HCT116 (cell line): ENCODE measurements around the gene FOXC2. TPM values are rescaled to one million over a fixed set of nuclear protein-coding genes. Genes with fewer than 3 reads are reported as not detected.

ENCODE experiments used
- ATAC-seq: fragments of 200-7000 bp; cut with Tn5 transposase; 2 replicates; pipeline ENCODE4 v1.9.1; 2020; ENCODE audit warnings: mild to moderate bottlenecking, moderate library complexity
- BruUV-seq: library from RNA; stranded (reverse); fragments of 400-500 nt; replicated peaks from 2 replicates; lab custom pipeline; 2021; lab: Mats Ljungman, UMichigan
- CTCF ChIA-PET: fragments of 300-600 bp; sonication (Branson Sonifier 250); formaldehyde crosslinking; loops from one replicate; lab custom pipeline; 2021; ENCODE audit warnings: antibody characterized with exemption; lab: Charles Lee
- POLR2A ChIA-PET: fragments of 300-600, 350-600 bp; sonication (Branson Sonifier 250); formaldehyde crosslinking; loops from one replicate; lab custom pipeline; 2021; ENCODE audit warnings: antibody characterized with exemption; lab: Charles Lee
- RAD21 ChIA-PET, 2 experiments: fragments of 300-600 bp; sonication (Branson Sonifier 250); formaldehyde crosslinking; loops; one replicate each; lab custom pipeline; 2023; ENCODE audit warnings: low total read pairs in 2 of 2; ENCODE audit not compliant: uncharacterized antibody in 2 of 2, unreplicated experiment in 2 of 2, low non-redundant PET in 1 of 2; lab: Charles Lee
- DNase-seq: peaks from one replicate; pipeline ENCODE4 v3.0.0-alpha.2; 2010; ENCODE audit warnings: low read depth, low spot score
- H2AFZ ChIP-seq: fragments of 200-600 bp; shearing (Covaris generic), sonication (generic); 2 replicates; pipeline ENCODE4 v1.6.1; 2017; ENCODE audit warnings: low read depth, mixed run types, mixed read lengths, antibody characterized with exemption, low read length; ENCODE audit not compliant: poor library complexity, severe bottlenecking
- H3K27ac ChIP-seq: 2 replicates; pipeline ENCODE4 v1.5.1; 2012; ENCODE audit warnings: low read depth, low read length
- H3K27me3 ChIP-seq: fragments of 200-600 bp; sonication (generic); 2 replicates; pipeline ENCODE4 v1.6.1; 2016; ENCODE audit warnings: mixed run types, low read length, mixed read lengths; ENCODE audit not compliant: insufficient read depth
- H3K36me3 ChIP-seq, 2 experiments: fragments of 200-500 bp in 1 of 2; fragments of 200-600 bp in 1 of 2; sonication (Bioruptor generic) in 1 of 2; sonication (generic) in 1 of 2; 2 replicates each; pipeline versions ENCODE4 v1.5.1 to v1.6.1; 2014 to 2016; ENCODE audit warnings: low read length in 2 of 2, inconsistent platforms in 1 of 2, mixed read lengths in 1 of 2, mixed run types in 1 of 2; ENCODE audit not compliant: insufficient read depth in 2 of 2, control insufficient read depth in 1 of 2
- H3K4me1 ChIP-seq, 2 experiments: fragments of 200-600 bp in 1 of 2; sonication (generic) in 1 of 2; 2 replicates each; pipeline versions ENCODE4 v1.5.1 to v1.6.1; 2012 to 2017; ENCODE audit warnings: low read length in 2 of 2, inconsistent platforms in 1 of 2, mild to moderate bottlenecking in 1 of 2, mixed read lengths in 1 of 2, mixed run types in 1 of 2, moderate library complexity in 1 of 2; ENCODE audit not compliant: insufficient read depth in 2 of 2, control insufficient read depth in 1 of 2
- H3K4me2 ChIP-seq: fragments of 200-600 bp; sonication (generic); 2 replicates; pipeline ENCODE4 v1.6.1; 2017; ENCODE audit warnings: mixed run types, low read length, mixed read lengths
- H3K4me3 ChIP-seq, 2 experiments: fragments of 200-600 bp in 1 of 2; sonication (generic) in 1 of 2; replicated peaks in 1 of 2; 2 replicates each; pipeline ENCODE4 v1.5.1; 2011 to 2016; ENCODE audit warnings: low read length in 2 of 2, control low read depth in 1 of 2, low read depth in 1 of 2, mild to moderate bottlenecking in 1 of 2, mixed read lengths in 1 of 2, mixed run types in 1 of 2
- H3K79me2 ChIP-seq: fragments of 200-600 bp; sonication (generic); 2 replicates; pipeline ENCODE4 v1.6.1; 2017; ENCODE audit warnings: mild to moderate bottlenecking, mixed run types, low read length, moderate library complexity, mixed read lengths; ENCODE audit not compliant: insufficient read depth
- H3K9ac ChIP-seq: fragments of 200-600 bp; sonication (generic); 2 replicates; pipeline ENCODE4 v1.6.1; 2016; ENCODE audit warnings: low read length, mixed read lengths
- H3K9me2 ChIP-seq: fragments of 200-600 bp; sonication (generic), shearing (Covaris generic); 2 replicates; pipeline ENCODE4 v1.6.1; 2017; ENCODE audit warnings: mixed run types, mild to moderate bottlenecking, moderate library complexity; ENCODE audit not compliant: insufficient read depth
- H3K9me3 ChIP-seq, 2 experiments: fragments of 200-500 bp in 1 of 2; fragments of 200-600 bp in 1 of 2; sonication (Bioruptor generic) in 1 of 2; sonication (generic) in 1 of 2; 2 replicates each; pipeline ENCODE4 v1.6.1; 2014 to 2017; ENCODE audit warnings: low read length in 2 of 2, mixed read lengths in 2 of 2, inconsistent platforms in 1 of 2, low read depth in 1 of 2, mild to moderate bottlenecking in 1 of 2, mixed run types in 1 of 2, moderate library complexity in 1 of 2; ENCODE audit not compliant: control insufficient read depth in 1 of 2, insufficient read depth in 1 of 2
- H4K20me1 ChIP-seq: fragments of 200-600 bp; sonication (generic), shearing (Covaris generic); 2 replicates; pipeline ENCODE4 v1.6.1; 2017; ENCODE audit warnings: mixed run types, mild to moderate bottlenecking, moderate library complexity; ENCODE audit not compliant: insufficient read depth
- ATF3 ChIP-seq: IDR thresholded peaks from 2 replicates; pipeline ENCODE4 v1.6.1; 2012
- CBX3 ChIP-seq: IDR thresholded peaks from 2 replicates; pipeline ENCODE4 v1.6.1; 2012; ENCODE audit warnings: low read depth
- CEBPB ChIP-seq: IDR thresholded peaks from 2 replicates; pipeline ENCODE4 v1.6.1; 2012; ENCODE audit warnings: low read depth
- CTCF ChIP-seq, 3 experiments: fragments of 200-600 bp in 1 of 3; sonication (generic) in 1 of 3; IDR thresholded peaks in 2 of 3; conservative IDR thresholded peaks in 1 of 3; 2 replicates each; pipeline ENCODE4 v1.5.1; 2012 to 2017; ENCODE audit warnings: low read depth in 2 of 3, low read length in 2 of 3, antibody characterized with exemption in 1 of 3, borderline replicate concordance in 1 of 3, control low read depth in 1 of 3, mild to moderate bottlenecking in 1 of 3, mixed read lengths in 1 of 3, mixed run types in 1 of 3, moderate library complexity in 1 of 3; ENCODE audit not compliant: insufficient read depth in 1 of 3
- EGR1 ChIP-seq: IDR thresholded peaks from 2 replicates; pipeline ENCODE4 v1.6.1; 2012; ENCODE audit warnings: low read depth
- ELF1 ChIP-seq: IDR thresholded peaks from 2 replicates; pipeline ENCODE4 v1.6.1; 2012; ENCODE audit warnings: low read depth, borderline replicate concordance
- EZH2 ChIP-seq: fragments of 200-600 bp; sonication (generic); IDR thresholded peaks from 2 replicates; pipeline ENCODE4 v1.6.1; 2017; ENCODE audit warnings: antibody characterized with exemption, mixed run types
- EZH2phosphoT487 ChIP-seq: fragments of 200-600 bp; IDR thresholded peaks from 2 replicates; pipeline ENCODE4 v1.6.1; 2018; ENCODE audit warnings: antibody characterized with exemption, borderline replicate concordance
- JUND ChIP-seq: IDR thresholded peaks from 2 replicates; pipeline ENCODE4 v1.6.1; 2012
- POLR2A ChIP-seq: IDR thresholded peaks from 2 replicates; pipeline ENCODE4 v1.7.0; 2011; ENCODE audit warnings: borderline replicate concordance; ENCODE audit not compliant: insufficient read depth, insufficient read length; ENCODE audit errors: extremely low read depth
- POLR2AphosphoS5 ChIP-seq: IDR thresholded peaks from 2 replicates; pipeline ENCODE4 v1.6.1; 2011; ENCODE audit warnings: mild to moderate bottlenecking, low read depth, low read length, moderate library complexity
- SIN3A ChIP-seq: IDR thresholded peaks from 2 replicates; pipeline ENCODE4 v1.6.1; 2012; ENCODE audit warnings: low read depth
- SP1 ChIP-seq: IDR thresholded peaks from 2 replicates; pipeline ENCODE4 v1.6.1; 2012; ENCODE audit warnings: low read depth
- TCF7L2 ChIP-seq: IDR thresholded peaks from 2 replicates; pipeline ENCODE4 v1.7.0; 2011; ENCODE audit warnings: borderline replicate concordance, inconsistent platforms; ENCODE audit not compliant: insufficient read depth, insufficient read length; ENCODE audit errors: extremely low read depth
- YY1 ChIP-seq: IDR thresholded peaks from 2 replicates; pipeline ENCODE4 v1.6.1; 2011; ENCODE audit warnings: low read length, low read depth, moderate library complexity, mild to moderate bottlenecking; ENCODE audit not compliant: insufficient replicate concordance; ENCODE audit errors: extremely low read depth
- ZBTB33 ChIP-seq: IDR thresholded peaks from 2 replicates; pipeline ENCODE4 v1.6.1; 2011; ENCODE audit warnings: mild to moderate bottlenecking, low read length, moderate library complexity; ENCODE audit not compliant: insufficient replicate concordance; ENCODE audit errors: extremely low read depth
- ZFX ChIP-seq: fragments of 450-650 bp; IDR thresholded peaks from 2 replicates; pipeline ENCODE4 v1.6.1; 2017
- intact Hi-C: fragments of 100-400 bp; cut with micrococcal nuclease; formaldehyde crosslinking; loops from 2 replicates; pipeline ENCODE4 v1.10.0; 2022
- total RNA-seq: library from RNA; stranded (reverse); gene quantifications from one replicate; pipeline ENCODE4 v1.2.1, GENCODE V29; 2021; ENCODE audit not compliant: unreplicated experiment
- TF ChIP-seq, protein P1 (sequence below): IDR thresholded peaks from 2 replicates; pipeline ENCODE4 v1.6.1; 2012

Gene FOXC2
- total RNA-seq, 1 experiment from 2014 or later = 0.22 TPM

DNA sequence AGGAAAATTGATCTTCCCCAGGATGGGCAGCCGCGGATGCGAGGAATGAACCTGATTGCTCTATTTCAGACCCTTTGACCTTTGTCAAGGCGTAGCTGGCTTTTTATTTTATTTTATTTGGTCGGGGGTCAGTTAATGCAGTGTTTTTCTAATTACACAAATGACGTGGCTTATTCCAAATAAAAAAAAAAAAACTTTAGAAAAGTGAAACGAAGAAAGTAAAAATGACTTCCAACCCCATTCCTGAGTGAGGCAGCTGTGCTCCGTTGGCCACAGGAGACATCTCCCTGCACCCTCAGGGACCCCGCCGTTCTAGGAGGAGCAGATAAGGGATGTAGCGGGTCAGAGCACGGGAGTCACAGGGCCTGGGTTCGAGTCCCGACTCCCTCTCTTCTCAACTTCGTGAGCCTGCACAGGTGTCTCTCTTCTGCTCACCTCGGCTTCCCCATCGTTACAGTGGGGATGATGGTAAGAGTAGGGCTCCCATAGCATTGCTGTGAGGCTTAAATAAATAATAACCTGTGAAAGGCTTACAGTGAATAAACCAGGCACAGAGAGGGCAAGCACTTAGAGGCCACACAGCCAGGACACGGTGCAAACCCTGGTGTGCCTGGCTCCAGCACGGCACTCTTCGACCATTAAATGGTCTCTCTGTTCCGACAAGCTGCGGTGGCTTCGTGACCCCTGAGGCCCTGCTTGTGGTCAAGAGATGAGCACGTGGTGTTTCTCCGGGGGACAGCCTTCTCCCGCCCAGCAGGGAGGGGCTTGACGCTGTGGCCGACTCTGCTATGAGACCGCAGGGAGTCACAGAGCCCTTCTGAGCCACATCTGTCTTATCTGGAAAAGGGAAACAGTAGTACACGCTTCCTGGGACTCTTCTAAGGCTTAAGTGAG lies 46.1 kb upstream of the FOXC2 start:
- no TSS peak for BruUV-seq
- H3K79me2 ChIP-seq = no peaks in the 10 kb centered on the region
- no peak for DNase-seq
- H3K9me2 ChIP-seq = no peaks in the 10 kb centered on the region
- ATAC-seq = no peak
- no peak overlapping the region for H3K27ac ChIP-seq
- H3K9me3 ChIP-seq = no peaks in the 10 kb centered on the region
- no peaks in the 10 kb centered on the region for H3K36me3 ChIP-seq
- peaks cover 4 to 13% of the 10 kb centered on the region in 2 experiments; a peak in 3 of 4 replicates for H3K4me1 ChIP-seq
- intact Hi-C loops = loop anchor here (1.0 to 2.0 kb wide), 3 partner anchors 362 to 476 kb away; no protein-coding TSS in a partner anchor
- no peak overlapping the region for H2AFZ ChIP-seq
- TF ChIP-seq ELF1 (no peak), EZH2 (no peak), EGR1 (no peak), YY1 (no peak), CTCF (IDR thresholded peaks at IDR 0.05 in 2 of 3, conservative IDR thresholded peaks at IDR 0.05 in 1 of 3; ENCODE audit: borderline replicate concordance in 1 of 3, insufficient read depth in 1 of 3, low read depth in 2 of 3, low read length in 2 of 3) (no peak), EZH2phosphoT487 (no peak), SP1 (no peak), SIN3A (no peak), CBX3 (no peak), JUND (no peak), POLR2AphosphoS5 (no peak), TCF7L2 (no peak), ZBTB33 (no peak), ZFX (no peak), CEBPB (no peak), ATF3 (no peak), POLR2A (no peak)
- TF ChIP-seq, protein P1, sequence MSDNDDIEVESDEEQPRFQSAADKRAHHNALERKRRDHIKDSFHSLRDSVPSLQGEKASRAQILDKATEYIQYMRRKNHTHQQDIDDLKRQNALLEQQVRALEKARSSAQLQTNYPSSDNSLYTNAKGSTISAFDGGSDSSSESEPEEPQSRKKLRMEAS = no peak
- no peak overlapping the region for H3K9ac ChIP-seq
- no peaks in the 10 kb centered on the region for H4K20me1 ChIP-seq
- CTCF ChIA-PET = interaction anchor here (0.5 to 2.2 kb wide), 6 partner anchors 267 to 699 kb away, joined by 3 to 14 read pairs (median 4); no protein-coding TSS in a partner anchor
- H3K4me2 ChIP-seq = peak overlapping the region; percentile 59
- H3K27me3 ChIP-seq = no peaks in the 10 kb centered on the region
- POLR2A ChIA-PET = no interaction called here
- peak overlapping the region in 1 of 2 experiments; percentile 8; a peak in 1 of 4 replicates for H3K4me3 ChIP-seq
- RAD21 ChIA-PET = interaction anchor here in 1 of 2 experiments (0.9 to 1.3 kb wide), 2 partner anchors 268 to 699 kb away, joined by 3 to 4 read pairs; no protein-coding TSS in a partner anchor
